HFFc6 (cell line): Measurements from ENCODE around the gene TEX51. TPM values are rescaled to one million over a fixed set of nuclear protein-coding genes. Genes with fewer than 3 reads are reported as not detected.

Source experiments
- DNase-seq: peaks from one replicate; pipeline ENCODE4 v3.0.0-alpha.2; 2018
- H3K27ac Mint-ChIP-seq: 2 replicates; pipeline ENCODE4 v1.8.0; 2020; ENCODE audit warnings: mild to moderate bottlenecking, mixed read lengths
- H3K27me3 Mint-ChIP-seq: 2 replicates; pipeline ENCODE4 v1.8.0; 2021; ENCODE audit warnings: mild to moderate bottlenecking, moderate library complexity, mixed read lengths; ENCODE audit not compliant: insufficient read depth
- H3K36me3 Mint-ChIP-seq: 2 replicates; pipeline ENCODE4 v1.8.0; 2021; ENCODE audit warnings: low read depth, mixed read lengths
- H3K4me1 Mint-ChIP-seq: 2 replicates; pipeline ENCODE4 v1.8.0; 2020; ENCODE audit warnings: low read depth, mixed read lengths
- H3K4me3 Mint-ChIP-seq: 2 replicates; pipeline ENCODE4 v1.8.0; 2020; ENCODE audit warnings: mild to moderate bottlenecking, moderate library complexity, mixed read lengths
- H3K9me3 Mint-ChIP-seq: 2 replicates; pipeline ENCODE4 v1.8.0; 2020; ENCODE audit warnings: mild to moderate bottlenecking, mixed read lengths
- CTCF ChIP-seq: fragments of 200-600 bp; sonication (generic); IDR thresholded peaks from 2 replicates; pipeline ENCODE4 v1.5.0; 2021; ENCODE audit warnings: antibody characterized with exemption, mild to moderate bottlenecking
- total RNA-seq, 6 experiments: library from RNA; stranded (reverse); fragmentation: NEBNext Ultra II Directional; extraction: Animal tissue kit (Norgen Biotek cat#: 25700); gene quantifications; 2 replicates in 1 of 6; 3 replicates in 5 of 6; pipeline ENCODE4 v1.2.3, GENCODE V29; 2021

TEX51 gene
- total RNA-seq, 6 experiments from 2014 or later: not detected

DNA sequence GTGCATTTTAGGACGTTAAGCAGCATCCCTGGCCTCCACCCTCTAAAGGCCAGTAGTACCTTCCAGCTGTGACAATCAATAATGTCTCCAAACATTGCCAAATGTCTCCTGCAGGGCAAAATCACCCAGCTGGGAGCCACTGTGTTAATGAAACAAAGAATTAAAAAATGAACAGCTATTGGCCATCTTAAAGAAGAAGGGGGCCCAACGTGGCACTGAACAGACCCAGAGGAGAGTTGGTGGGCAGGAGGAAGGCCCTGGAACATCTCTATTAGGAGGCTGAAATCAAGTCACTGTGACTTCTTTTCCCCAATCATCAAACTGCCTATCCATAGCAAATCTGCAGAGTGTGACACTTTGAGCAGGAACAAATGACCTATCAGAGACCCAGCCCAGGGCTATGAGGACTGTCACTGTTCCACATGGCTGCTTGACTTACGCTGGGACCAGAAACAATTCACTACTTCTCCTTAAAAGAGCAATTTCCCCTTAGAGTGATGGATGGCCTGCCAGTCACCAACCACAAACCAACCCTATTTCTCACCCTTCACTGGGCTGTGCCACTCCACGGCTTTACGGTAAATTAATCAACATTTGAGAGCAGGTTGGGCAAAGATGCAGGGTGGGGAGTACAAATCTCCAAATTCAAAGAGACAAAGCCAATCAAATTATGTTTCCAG is 35.2 kb upstream of the TEX51 start:
- Mint-ChIP-seq H3K27ac (no peak overlapping the region), H3K27me3 (peaks cover 15% of the 10 kb centered on the region), H3K4me3 (no peak overlapping the region), H3K4me1 (no peaks in the 10 kb centered on the region), H3K36me3 (no peaks in the 10 kb centered on the region), H3K9me3 (no peaks in the 10 kb centered on the region)
- TF ChIP-seq CTCF: no peak
- DNase-seq: no peak

DNA sequence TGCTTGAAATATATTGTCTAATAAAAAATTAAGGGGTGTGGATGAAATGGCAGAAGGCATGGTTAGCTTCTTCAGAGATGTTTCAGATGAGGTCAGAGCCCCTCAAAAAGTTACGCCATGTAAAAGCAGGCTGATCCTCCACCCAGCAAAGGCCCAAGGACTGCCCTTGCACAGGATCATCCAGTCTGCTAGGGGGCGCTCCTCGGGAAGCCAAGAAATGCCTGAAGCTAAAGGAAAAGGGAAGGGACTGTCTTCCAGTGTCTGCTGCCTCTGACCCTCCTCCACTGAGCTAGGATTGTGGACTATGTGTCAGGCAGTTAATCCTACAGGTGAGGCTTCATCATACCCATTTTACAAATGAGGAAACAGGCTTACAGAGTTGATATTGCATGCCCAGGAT is 33.8 kb upstream of the TEX51 start:
- no peak for DNase-seq
- H3K4me3 Mint-ChIP-seq: no peak overlapping the region
- H3K27ac Mint-ChIP-seq: no peak overlapping the region
- no peaks in the 10 kb centered on the region for H3K4me1 Mint-ChIP-seq
- H3K36me3 Mint-ChIP-seq: no peaks in the 10 kb centered on the region
- H3K9me3 Mint-ChIP-seq: no peaks in the 10 kb centered on the region
- peak; percentile 43 for TF ChIP-seq CTCF
- H3K27me3 Mint-ChIP-seq: peaks cover 7% of the 10 kb centered on the region

DNA sequence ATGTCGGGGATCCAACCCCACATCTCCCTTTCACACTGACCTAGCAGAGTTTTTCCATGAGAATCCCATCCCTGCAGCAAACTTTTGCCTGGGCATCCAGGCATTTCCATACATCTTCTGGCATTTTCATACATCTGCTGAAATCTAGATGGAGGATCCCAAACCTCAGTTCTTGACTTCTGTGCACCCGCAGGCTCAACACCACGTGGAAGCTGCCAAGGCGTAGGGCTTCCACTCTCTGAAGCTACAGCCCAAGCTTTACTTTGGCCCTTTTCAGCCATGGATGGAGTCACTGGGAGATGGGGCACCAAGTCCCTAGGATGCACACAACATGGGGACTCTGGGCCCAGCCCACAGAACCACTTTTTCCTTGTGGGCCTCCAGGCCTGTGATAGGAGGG is 32.2 kb upstream of the TEX51 start:
- Mint-ChIP-seq H3K4me3 (no peak overlapping the region), H3K9me3 (no peaks in the 10 kb centered on the region), H3K27me3 (no peaks in the 10 kb centered on the region; the same call in none of the 2 replicates), H3K4me1 (no peaks in the 10 kb centered on the region), H3K27ac (no peak overlapping the region), H3K36me3 (no peaks in the 10 kb centered on the region)
- DNase-seq: no peak
- no peak for TF ChIP-seq CTCF

DNA sequence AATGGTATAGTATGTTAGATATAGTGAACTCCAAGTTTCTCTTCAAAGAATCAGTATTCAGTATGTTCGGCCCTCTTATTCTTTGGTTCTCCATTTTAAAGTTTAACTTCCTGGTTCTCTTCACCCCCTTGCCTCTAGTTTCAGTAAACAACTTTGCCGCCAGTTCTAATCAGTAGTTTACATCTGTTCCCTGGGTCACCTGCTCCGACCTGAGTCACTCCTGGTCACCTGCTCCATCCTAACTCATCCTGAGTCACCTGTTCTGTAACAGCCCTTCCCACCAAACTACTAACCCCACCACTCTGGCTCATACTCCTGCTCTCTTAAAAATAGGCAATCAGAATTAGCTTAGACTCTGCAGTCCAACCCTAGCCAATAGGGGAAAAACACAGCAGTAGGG is 23.7 kb upstream of the TEX51 start:
- peaks cover 9% of the 10 kb centered on the region for H3K9me3 Mint-ChIP-seq
- DNase-seq: no peak
- no peak overlapping the region for H3K4me3 Mint-ChIP-seq
- H3K36me3 Mint-ChIP-seq: no peaks in the 10 kb centered on the region
- H3K27me3 Mint-ChIP-seq: peaks cover 4% of the 10 kb centered on the region; the same call in 1 of the 2 replicates
- no peaks in the 10 kb centered on the region for H3K4me1 Mint-ChIP-seq
- TF ChIP-seq CTCF: no peak
- H3K27ac Mint-ChIP-seq: no peak overlapping the region

GRCh38 chr2:126876631-126877030 is 22.1 kb upstream of the TEX51 start:
- TF ChIP-seq CTCF: no peak
- no peak for DNase-seq
- peaks cover 9% of the 10 kb centered on the region for H3K9me3 Mint-ChIP-seq
- H3K4me1 Mint-ChIP-seq: no peaks in the 10 kb centered on the region
- H3K36me3 Mint-ChIP-seq: no peaks in the 10 kb centered on the region
- H3K27me3 Mint-ChIP-seq: peaks cover 4% of the 10 kb centered on the region; the same call in 1 of the 2 replicates
- H3K27ac Mint-ChIP-seq: no peak overlapping the region
- no peak overlapping the region for H3K4me3 Mint-ChIP-seq

GRCh38 chr2:126877041-126877440 is 21.6 kb upstream of the TEX51 start:
- Mint-ChIP-seq H3K27me3 (peaks cover 4% of the 10 kb centered on the region; the same call in 1 of the 2 replicates), H3K4me1 (no peaks in the 10 kb centered on the region), H3K4me3 (no peak overlapping the region), H3K9me3 (peaks cover 9% of the 10 kb centered on the region), H3K27ac (no peak overlapping the region), H3K36me3 (no peaks in the 10 kb centered on the region)
- TF ChIP-seq CTCF: no peak
- no peak for DNase-seq
